Stimulated activated CD4-positive, alpha-beta T cell treated with anti-CD3 and anti-CD28 coated beads, Interleukin-2, amount 100 ng/mL, for 4 hours (primary cell): Measurements from ENCODE around the gene ACAP3.
"Not testable (repeated sequence)": the region's sequence is repeated elsewhere in the genome, so short reads cannot be mapped to it uniquely, and the experiment has no call there.

Experiments used
- DNase-seq: peaks from one replicate; pipeline ENCODE4 v3.0.0-alpha.2; 2020; ENCODE audit warnings: low read depth

The ACAP3 gene

GRCh38 chr1:1262758-1263157 is 45.0 kb downstream of the ACAP3 start:
- no peak for DNase-seq

DNA sequence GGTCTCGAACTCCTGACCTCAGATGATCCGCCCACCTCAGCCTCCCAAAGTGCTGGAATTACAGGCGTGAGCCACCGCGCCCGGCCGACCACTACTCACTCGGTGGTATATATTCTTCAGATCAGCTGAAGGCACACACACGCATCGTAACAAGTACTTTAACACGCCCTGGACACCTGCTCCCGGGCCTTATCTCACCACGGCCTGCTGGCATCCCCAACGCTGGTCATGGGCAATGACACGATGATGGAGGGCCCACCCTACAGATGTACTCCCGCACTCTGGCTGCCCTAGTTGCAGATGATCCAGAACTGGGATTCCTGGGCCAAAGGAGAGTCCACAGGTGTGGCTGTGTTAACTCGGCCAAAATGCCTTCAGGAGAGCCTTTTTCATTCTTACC is 45.7 kb downstream of the ACAP3 start:
- DNase-seq: no peak

- DNase-seq: no peak
Observed at GRCh38 chr1:1260843-1261560, 46.7 kb downstream of the ACAP3 start.

DNA sequence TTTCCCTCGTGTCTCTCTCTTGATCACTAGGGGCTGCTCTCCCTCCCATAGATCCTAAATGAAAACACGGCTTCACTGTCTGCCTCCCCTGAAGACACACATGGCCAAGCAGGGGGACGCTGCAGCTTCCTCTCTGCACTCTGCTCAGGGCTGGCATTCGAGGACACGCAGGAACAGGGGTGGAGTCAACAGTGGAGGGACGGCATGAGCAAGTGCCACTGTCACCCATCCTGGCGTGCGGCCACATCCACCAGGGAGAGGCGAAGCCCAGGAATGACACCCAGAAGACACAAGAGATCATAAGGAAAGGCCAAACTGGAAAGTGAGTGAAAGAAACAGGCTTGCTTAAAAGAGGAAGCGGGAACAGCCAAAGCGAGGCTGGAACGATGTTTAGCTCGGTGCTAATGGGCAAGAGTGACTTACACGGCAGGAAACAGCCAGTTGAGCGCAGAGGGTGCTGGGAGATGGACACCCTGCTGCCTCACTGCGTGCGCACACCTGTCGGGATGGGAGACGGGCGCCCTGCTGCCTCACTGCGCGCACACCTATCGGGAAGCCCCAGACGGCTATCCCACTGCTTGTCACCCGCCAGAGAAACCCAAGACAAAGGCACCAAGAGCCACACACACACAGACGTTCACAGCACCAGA is 47.7 kb downstream of the ACAP3 start:
- DNase-seq: no peak

DNA sequence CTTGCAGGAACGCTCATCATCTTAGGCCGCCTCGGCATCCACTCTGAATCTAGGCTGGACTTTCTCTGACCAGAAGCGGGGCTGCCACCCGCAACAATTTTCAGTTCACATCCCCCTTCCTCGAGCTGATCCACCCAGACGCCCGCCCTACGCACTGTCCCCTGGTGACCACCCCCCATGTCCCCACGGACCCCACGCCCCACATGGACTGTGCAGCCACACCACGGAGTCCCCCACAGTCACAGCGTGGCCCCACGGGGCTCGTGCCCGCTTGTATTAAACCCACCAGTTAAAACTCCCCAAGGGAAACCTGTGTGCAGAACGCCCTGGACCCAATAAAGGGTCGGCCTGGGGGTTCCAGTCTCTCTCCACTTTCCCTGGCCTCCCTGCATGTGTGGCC is 48.2 kb downstream of the ACAP3 start:
- no peak for DNase-seq

GRCh38 chr1:1259119-1259488 is 48.6 kb downstream of the ACAP3 start:
- no peak for DNase-seq

- no peak for DNase-seq
Observed at GRCh38 chr1:1256956-1257871, 50.5 kb downstream of the ACAP3 start.

- no peak for DNase-seq
Observed at GRCh38 chr1:1255611-1256010, 52.1 kb downstream of the ACAP3 start.

- no peak for DNase-seq
Observed at GRCh38 chr1:1255078-1255477, 52.7 kb downstream of the ACAP3 start.

GRCh38 chr1:1254667-1254998 is 53.1 kb downstream of the ACAP3 start:
- no peak for DNase-seq

GRCh38 chr1:1253972-1254666 is 53.6 kb downstream of the ACAP3 start:
- no peak for DNase-seq

DNA sequence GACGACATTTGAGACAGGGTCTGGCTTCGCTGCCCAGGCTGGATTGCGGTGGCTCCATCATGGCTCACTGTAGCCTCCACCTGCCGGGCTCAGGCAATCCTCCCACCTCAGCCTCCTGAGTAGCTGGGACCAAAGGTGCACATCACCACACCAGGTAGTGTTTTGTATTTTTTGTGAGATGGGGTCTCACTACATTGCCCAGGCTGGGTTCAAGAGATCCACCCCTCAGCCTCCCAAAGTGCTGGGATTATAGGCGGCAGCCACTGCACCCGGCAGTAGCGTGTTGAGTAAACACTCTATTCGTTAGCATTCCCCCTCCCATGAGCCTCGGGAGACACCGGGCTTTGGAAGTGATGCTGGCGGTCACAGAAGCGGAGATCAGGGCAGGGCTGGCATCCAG is 54.4 kb downstream of the ACAP3 start:
- no peak for DNase-seq

DNA sequence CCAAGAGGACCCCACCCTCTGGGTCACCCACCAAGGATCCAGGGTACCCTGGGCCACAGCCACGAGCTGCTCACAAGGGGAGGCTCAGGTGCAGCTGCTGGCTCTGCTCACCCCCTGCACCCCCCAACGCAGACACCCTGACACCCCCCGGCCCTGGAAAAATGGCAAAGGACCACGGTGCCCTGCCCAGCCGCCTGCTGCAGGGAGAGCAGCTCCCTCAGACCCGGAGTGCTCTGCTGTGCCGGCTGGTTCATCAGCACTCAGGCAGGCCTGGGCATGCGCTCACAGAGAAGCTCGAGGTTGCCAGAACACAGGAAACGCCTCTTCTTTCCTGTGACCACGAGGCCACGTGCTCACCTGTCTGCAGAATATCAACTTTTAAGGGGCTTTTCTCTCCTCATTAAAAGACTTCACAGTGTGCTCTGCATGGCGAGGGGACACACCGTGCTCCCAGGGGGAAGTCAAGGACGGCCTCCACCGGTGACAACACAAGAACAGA is 56.9 kb downstream of the ACAP3 start:
- DNase-seq: peak; percentile 67

GRCh38 chr1:1248009-1248913 is 59.5 kb downstream of the ACAP3 start:
- DNase-seq: not testable (repeated sequence)

DNA sequence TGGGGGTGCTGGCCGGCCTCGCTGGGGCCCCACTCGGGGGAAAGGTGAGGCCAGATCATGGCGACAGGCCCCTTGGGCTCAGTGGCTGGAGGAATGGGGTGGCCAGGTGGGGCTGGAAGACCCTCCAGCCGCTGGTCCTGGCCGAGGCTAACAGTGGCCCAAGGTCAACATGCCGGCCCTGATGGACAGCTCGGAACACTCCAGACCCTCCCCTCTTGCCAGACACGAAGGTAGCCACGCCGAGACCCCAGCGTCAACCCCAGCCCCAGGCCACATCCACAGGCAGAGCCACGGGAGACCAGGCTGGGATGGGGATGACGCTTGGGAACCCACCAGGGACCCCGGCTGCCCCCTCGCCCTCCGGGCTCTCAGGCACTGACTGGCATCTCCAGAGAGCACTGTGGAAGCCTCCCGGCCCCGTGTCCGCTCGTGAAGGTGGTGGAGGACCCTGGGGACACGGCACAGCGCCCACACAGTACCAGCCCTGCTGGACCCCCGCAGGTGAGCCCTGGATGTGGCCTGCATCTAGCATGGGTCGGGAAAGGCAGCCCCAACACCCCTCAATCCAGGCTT is 60.3 kb downstream of the ACAP3 start:
- no peak for DNase-seq

DNA sequence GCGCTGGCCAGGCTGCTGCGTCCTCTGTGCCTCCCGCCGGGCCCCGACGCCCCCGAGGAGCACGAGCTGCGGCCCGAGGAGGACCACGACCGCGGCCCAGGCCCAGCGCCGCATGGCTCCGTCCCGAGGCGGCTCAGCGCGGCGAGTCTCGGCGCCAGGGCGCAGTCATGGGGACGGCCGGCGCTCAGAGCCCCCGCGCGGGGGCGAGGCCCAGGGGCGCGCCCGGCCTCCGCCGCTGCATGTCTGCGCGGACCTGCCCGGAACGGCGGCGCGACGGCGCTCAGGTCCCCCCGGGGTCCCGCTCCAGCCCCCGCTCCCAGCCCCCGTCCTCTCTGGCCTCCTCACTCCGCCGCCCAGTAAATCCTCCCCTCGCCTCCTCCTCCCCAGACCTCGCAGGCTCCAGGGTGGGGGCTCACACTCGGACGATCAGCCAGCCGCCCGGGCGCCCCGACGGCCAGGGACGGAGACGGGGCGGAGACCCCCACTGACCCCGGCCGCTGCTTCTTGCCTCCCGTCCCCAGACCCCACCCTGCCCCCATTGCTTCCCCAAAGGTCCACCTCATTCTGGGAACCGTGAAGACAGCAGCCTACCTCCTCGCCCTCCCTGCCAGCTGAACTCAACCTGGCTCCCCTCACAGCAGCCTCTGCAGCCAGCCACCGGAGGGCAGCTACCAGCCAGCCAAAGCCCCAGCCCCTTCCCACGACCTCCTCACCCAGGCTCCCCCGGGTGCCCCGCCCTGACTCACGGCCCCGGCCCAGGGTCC is 61.0 kb downstream of the ACAP3 start, which contains the start of gene C1QTNF12:
Gene C1QTNF12, minus strand, starts transcription at position 146 of the 764 bp plus-strand sequence. Its CDS starts 32 bp downstream, at position 114.
- DNase-seq: no peak

GRCh38 chr1:1245817-1246576 is 61.7 kb downstream of the ACAP3 start:
- DNase-seq: no peak

DNA sequence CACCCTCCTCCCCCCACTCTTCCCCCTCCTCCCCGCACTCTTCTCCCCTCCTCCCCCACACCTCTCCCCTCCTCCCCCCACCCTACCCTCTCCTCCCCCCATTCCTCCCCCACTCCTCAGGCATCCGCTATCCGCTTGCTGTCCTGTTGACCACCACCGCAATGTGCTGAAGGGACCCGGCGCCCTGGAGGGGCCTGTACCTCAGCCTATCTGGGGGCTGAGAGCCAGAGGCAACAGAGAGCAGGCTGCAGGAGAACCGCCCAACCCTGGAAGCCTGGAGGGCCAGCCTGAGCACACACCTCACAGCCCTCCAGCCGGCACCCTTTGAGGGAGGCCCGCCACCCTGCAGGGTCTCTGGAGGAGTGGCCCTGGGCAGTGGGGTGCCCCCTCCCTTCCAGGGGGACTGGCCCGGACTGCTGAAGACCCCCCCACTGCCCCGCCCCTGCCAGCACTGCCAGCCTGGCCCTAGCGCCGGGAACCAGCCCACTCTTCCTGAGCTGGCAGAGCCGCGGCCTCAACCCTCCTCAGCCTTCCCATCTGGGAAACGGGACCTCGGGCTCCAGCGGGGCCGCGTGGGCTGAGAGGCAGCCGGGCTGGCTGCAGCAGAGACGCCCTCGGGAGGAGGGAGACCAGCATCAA is 62.4 kb downstream of the ACAP3 start:
- DNase-seq: no peak
